GM11168 (cell line): ENCODE results near the gene DPM1.

Experiments
- in situ Hi-C: fragments of 300-500 bp; cut with MboI; formaldehyde crosslinking; loops from one replicate; pipeline ENCODE4 v1.12.0; 2022; ENCODE audit warnings: low sequenced_read_pairs; ENCODE audit not compliant: unreplicated experiment

The DPM1 gene

GRCh38 chr20:50980851-50981713 lies 22.8 kb upstream of the DPM1 start:
- in situ Hi-C loops = loop anchor here (25.0 kb wide), 1 partner anchor 606 kb away; no protein-coding TSS in a partner anchor

GRCh38 chr20:50980071-50980681 lies 21.8 kb upstream of the DPM1 start:
- in situ Hi-C loops = loop anchor here (25.0 kb wide), 1 partner anchor 607 kb away; no protein-coding TSS in a partner anchor

GRCh38 chr20:50978533-50978932 lies 20.2 kb upstream of the DPM1 start:
- in situ Hi-C loops = loop anchor here (25.0 kb wide), 1 partner anchor 609 kb away; no protein-coding TSS in a partner anchor

- in situ Hi-C loops = loop anchor here (25.0 kb wide), 1 partner anchor 610 kb away; no protein-coding TSS in a partner anchor
Observed at GRCh38 chr20:50977066-50978021, 19.0 kb upstream of the DPM1 start.

- in situ Hi-C loops = loop anchor here (25.0 kb wide), 1 partner anchor 611 kb away; no protein-coding TSS in a partner anchor
Observed at GRCh38 chr20:50975701-50976330, 17.5 kb upstream of the DPM1 start.

GRCh38 chr20:50969912-50970311 lies 11.6 kb upstream of the DPM1 start:
- in situ Hi-C loops = no loop called here

- in situ Hi-C loops = no loop called here
Observed at GRCh38 chr20:50969435-50969834, 11.1 kb upstream of the DPM1 start.

GRCh38 chr20:50968289-50968688 lies 10.0 kb upstream of the DPM1 start:
- in situ Hi-C loops = no loop called here

- in situ Hi-C loops = no loop called here
Observed at GRCh38 chr20:50967586-50967985, 9.3 kb upstream of the DPM1 start.

GRCh38 chr20:50959543-50960126 lies 1.3 kb upstream of the DPM1 start:
- in situ Hi-C loops = no loop called here

GRCh38 chr20:50958615-50959542 lies 547 bp upstream of the DPM1 start, which contains the start of gene MOCS3:
TSS of gene MOCS3 (plus strand) at chr20:50958818. CDS start at chr20:50958843, 25 bp downstream.
- in situ Hi-C loops = no loop called here

GRCh38 chr20:50957276-50957675 lies 1.1 kb downstream of the DPM1 start:
- in situ Hi-C loops = no loop called here

GRCh38 chr20:50953821-50954220 lies 4.5 kb downstream of the DPM1 start:
- in situ Hi-C loops = no loop called here

- in situ Hi-C loops = no loop called here
Observed at GRCh38 chr20:50953196-50953595, 5.1 kb downstream of the DPM1 start.

GRCh38 chr20:50948132-50948785 lies 10.1 kb downstream of the DPM1 start:
- in situ Hi-C loops = no loop called here

GRCh38 chr20:50943069-50943468 lies 15.3 kb downstream of the DPM1 start:
- in situ Hi-C loops = no loop called here

GRCh38 chr20:50933589-50933988 lies 24.7 kb downstream of the DPM1 start:
- in situ Hi-C loops = loop anchor here (10.0 kb wide), 1 partner anchor 119 kb away; no protein-coding TSS in a partner anchor
